Activated gamma-delta T cell treated with Interleukin-2 at 50 U/mL for 16 hours (primary cell): Measurements from ENCODE around the gene ARL6IP4.

Source experiments
- DNase-seq: peaks from one replicate; pipeline ENCODE4 v3.0.0-alpha.2; 2020

Gene ARL6IP4

GRCh38 chr12:122979001-122979907 is 1.2 kb upstream of the ARL6IP4 start:
- DNase-seq = no peak

- no peak for DNase-seq
These were observed 636 bp upstream of the ARL6IP4 start for GRCh38 chr12:122979908-122980182.

DNA sequence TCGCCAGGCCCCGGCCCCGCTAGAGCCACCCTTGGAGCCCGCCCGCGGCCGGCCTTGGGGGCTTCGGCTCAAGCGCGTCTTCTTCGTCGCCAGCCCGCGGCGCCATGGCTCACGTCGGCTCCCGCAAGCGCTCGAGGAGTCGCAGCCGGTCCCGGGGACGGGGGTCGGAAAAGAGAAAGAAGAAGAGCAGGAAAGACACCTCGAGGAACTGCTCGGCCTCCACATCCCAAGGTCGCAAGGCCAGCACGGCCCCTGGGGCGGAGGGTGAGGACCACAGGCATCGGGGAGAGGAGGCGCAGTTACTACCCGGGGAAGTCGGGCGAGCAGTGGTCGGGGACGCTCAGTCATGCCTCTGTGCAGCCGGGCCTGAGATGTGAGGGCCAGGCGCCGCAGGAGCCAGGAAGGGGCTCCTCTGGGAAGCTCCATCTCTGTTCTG is 573 bp downstream of the ARL6IP4 start:
- no peak for DNase-seq

- DNase-seq = no peak
These were observed 1.4 kb downstream of the ARL6IP4 start for GRCh38 chr12:122981587-122982476.

DNA sequence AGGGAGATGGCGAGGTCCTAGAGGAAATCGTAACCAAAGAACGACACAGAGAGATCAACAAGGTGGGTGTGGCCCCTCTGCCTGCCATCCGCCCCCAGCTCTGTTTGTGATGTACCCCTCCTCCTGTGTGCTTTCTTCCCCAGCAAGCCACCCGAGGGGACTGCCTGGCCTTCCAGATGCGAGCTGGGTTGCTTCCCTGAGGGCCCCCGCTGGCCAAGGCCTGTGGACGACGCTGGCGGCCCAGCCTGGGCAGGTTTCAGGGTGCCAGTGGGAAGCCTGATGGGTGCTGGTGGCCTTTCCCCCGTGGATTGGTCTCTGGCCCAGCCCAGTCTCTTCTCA is 2.0 kb downstream of the ARL6IP4 start:
- DNase-seq = no peak

DNA sequence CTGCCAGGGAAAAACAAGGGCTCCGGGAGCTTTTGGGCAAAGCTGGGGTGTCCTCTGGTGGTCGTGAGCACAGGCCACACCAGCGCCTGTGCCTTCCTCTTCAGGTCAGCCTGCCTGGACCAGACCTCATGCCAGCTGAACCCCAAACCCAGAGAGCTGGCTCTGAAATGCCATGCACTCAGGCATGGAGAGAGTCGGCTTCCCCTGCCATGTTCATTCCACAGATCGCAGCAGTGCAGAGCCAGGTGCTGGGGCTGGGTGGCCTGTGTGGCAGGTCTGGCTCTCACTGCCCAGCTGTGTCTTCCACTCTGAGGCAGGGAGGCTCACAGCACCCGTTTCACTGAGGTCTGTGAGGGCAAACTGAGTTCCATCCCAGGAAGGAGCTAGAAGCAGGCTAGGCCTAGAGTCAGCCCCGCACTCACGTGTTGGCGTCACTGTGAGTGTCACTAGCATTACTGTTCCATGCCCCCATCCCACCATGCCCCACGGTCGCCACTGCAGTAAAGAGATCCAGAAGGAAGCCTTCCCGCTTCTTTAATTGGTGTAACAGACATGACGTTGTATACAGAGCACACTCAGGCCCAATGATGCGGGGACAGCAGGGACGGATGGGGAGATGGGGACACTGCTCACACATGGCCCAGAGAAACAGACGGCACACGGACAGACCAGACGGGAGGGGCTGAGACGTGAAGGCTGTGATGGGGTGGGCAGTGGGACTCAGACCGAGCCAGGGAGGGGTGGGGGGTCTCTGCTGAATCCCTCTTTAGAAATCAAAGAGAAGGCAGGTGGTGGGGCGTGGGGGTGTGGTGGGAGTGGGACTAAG is 2.7 kb downstream of the ARL6IP4 start:
- DNase-seq = no peak

GRCh38 chr12:122983789-122984515 is 3.5 kb downstream of the ARL6IP4 start:
- DNase-seq = no peak

DNA sequence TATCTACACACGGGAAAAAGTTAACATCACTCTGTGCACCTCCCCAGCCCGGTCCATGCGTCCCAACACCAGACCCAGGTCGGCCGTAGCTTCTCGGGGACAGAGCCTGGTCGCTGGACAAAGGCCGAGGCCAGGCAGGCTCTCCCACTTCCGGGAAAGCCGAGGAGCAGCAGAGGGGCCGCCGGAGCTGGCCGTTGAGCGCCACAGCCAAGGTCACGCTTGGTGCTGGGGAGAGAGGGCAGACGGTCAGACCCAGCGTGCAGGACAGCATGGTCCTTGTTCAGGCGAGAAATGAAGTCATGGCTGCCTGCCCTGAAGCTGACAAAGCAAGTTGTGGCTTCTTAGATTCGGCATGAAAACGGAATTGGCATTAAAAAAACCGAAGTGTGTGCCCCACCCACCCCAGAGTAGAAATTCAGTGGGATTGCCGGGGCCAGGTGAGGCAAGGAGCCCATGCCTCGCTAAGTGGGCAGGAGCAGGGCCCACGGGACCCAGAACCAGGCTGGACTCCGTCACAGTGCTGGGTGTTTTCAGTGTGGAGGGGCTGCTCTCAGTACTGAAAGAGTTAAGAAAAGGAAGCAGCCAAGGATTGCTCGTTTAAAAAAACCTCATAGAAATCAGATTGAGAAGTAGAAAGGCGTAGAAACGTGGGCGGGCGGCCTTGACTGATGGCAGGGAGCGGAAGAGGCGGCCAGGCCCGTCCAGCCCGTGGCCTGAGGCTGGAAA is 4.3 kb downstream of the ARL6IP4 start:
- no peak for DNase-seq

GRCh38 chr12:122985338-122986257 is 5.1 kb downstream of the ARL6IP4 start:
- DNase-seq = no peak

- DNase-seq = no peak
These were observed 5.9 kb downstream of the ARL6IP4 start for GRCh38 chr12:122986258-122986871.

- DNase-seq = no peak
These were observed 6.8 kb downstream of the ARL6IP4 start for GRCh38 chr12:122987086-122987951.

DNA sequence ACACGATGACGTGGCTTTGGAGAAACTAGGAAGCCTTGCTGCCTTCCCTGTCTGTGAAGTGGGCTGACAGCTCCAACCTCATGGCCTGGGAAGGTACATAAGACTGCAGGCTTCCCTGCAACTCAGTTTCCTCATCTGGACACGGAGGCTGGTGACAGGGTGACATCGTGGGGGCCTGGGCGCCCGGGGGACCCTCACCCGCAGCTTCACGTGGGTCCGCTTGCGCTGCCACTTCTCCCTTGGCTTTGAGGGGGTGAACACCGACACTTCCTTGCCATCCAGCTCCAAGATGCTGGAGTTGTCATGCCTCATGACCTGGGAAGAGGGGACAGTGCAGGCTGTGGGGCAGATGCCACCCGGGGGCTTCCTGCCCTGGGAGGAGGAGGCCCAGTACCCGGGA is 7.6 kb downstream of the ARL6IP4 start:
- no peak for DNase-seq

DNA sequence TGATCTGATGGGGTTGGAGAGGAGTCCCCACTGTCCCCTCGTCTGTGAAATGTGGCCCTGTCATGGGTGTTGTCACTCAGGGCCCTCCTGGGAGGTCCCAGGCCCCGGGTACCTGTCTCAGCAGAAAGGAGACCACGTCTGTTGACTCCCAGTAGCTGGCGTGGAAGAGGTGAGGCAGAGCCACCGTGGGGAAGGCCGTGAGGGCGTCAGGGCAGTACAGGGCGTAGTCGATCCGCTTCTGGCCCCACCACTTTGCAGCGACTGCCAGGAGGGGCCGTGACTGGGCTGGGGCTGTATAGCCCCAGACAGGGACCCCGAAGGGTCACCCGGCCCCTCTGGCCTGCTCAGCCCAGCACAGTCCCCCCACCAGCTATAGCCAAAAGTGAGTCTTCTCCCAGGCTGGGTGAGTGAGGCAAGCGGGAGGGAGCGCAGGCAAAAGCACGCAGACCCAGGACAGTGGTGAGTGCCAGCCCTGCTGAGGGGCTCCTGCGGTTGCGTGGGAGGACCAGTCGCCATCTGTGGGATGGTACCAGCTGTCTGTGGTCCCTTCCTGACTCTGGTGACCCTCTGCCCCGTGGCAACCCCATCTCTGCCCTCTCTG is 8.2 kb downstream of the ARL6IP4 start:
- DNase-seq = no peak

GRCh38 chr12:122989225-122989839 is 8.9 kb downstream of the ARL6IP4 start:
- DNase-seq = no peak

DNA sequence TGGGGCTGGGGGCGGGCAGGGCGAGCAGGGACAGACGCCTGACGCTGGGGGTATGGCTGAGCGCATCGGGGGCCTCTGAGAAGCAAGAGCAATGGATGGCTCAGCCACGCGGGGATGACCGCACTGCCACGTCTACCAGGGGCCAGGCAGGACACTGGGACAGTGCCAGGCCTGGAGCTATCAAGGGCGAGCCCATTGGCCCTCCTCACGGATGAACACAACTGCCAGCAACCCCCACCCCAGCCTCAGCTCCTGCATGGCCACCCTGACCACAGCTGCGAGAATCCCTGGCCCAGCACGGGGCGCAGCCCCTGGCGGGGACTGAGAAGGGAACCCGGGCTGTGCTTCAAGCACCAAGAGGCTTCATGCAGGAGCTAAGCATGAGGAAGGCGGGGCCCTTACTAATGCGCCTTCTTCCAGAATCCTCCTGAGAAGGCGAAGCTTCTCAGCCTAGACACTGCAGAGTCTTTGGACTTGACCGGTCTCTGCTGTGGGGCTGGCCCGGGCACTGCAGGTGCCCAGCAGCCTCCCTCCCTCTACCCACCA is 9.5 kb downstream of the ARL6IP4 start:
- no peak for DNase-seq

DNA sequence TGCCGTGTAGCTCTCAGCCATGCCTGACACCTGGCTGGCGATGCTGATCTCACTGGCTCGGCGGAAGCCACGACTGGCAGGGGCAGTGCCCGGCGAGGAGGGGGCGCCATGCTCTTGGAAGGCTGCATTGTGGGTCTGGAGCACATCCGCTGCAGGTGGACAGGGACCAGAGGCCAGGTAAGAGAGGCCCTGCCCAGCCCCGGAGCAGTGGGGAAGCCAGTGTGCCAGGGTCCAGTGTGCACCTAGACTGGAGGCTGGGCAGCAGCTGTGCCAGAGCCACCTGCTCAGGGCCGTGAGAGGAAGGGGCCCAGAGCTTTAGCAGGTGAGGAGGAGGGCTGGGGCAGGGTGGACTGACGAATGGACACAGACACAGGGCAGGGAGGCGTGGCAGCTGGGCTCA is 10.1 kb downstream of the ARL6IP4 start:
- no peak for DNase-seq

DNA sequence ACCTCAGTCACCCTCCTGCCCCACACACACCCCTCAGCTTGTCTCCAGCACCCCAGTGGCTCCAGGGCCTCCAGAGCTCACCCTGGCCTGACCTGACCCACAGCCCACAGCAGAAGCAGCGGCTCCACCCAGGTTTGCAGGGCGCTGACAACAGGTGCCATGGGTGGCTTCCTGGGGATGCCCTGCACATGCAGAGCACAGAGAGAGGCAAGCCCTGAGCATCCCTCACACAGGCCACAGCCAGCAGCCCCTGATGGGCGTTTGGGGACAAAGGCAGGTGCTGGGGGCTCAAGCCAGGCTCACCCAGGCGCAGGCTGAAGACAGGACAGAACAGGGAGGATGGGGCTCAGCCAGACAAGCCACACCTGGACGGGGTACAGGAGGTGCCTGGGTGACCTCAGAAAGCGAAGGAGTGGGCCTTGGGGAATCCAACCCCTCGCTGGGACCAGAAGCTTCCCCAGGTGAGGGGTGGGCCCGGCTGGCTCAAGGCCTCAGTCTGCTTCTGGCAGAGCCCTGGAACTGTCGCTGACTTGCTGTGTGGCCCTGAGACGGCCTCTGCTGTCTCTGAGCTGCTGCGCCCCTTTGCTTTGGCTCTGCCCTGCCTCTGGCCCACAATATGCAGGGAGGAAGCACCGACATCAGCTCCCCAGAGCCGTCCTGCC is 10.6 kb downstream of the ARL6IP4 start:
- no peak for DNase-seq
